K562 (cell line): Measurements from ENCODE around the gene USP17L21. TPM values are rescaled to one million over a fixed set of nuclear protein-coding genes. Genes with fewer than 3 reads are reported as not detected.
"Not testable (repeated sequence)": the region's sequence is repeated elsewhere in the genome, so short reads cannot be mapped to it uniquely, and the experiment has no call there.

Source experiments
- ATAC-seq: fragments of 200-7000 bp; cut with Tn5 transposase; 3 replicates; pipeline ENCODE4 v1.9.1; 2020; ENCODE audit warnings: moderate library complexity
- Bru-seq: library from RNA; stranded (reverse); fragments of 400-500 nt; gene quantifications from one replicate; lab custom pipeline; 2021; lab: Mats Ljungman, UMichigan
- BruChase-seq, 2 experiments: library from RNA; stranded (reverse); fragments of 400-500 nt; gene quantifications; one replicate each; lab custom pipeline; 2021; lab: Mats Ljungman, UMichigan
- BruUV-seq: library from RNA; stranded (reverse); fragments of 400-500 nt; replicated peaks from 2 replicates; lab custom pipeline; 2021; lab: Mats Ljungman, UMichigan
- CTCF ChIA-PET: fragments of 300-600 bp; formaldehyde crosslinking; extraction: SDS; loops from one replicate; lab custom pipeline; 2021; ENCODE audit warnings: low intra/inter-chr PET ratio; lab: Yijun Ruan, JAX
- POLR2A ChIA-PET: fragments of 300-600, 350-650 bp; sonication (Branson Sonifier 250); formaldehyde crosslinking; extraction: SDS; loops from one replicate; lab custom pipeline; 2021; ENCODE audit warnings: antibody characterized with exemption, inconsistent platforms; lab: Yijun Ruan, JAX
- DNase-seq, 4 experiments: peaks; one replicate each; pipeline versions ENCODE4 v3.0.0 to v3.0.0-alpha.2; 2011 to 2018; ENCODE audit warnings: low spot score in 3 of 4, mixed read lengths in 3 of 4; ENCODE audit errors: extremely low read depth in 1 of 4
- FAIRE-seq: peaks from 2 replicates; lab custom pipeline; 2011; peaks lifted over from hg19 to GRCh38; lab: Jason Lieb, UNC
- H2AFZ ChIP-seq: 2 replicates; pipeline ENCODE4 v1.6.0; 2011; ENCODE audit warnings: low read depth, low read length, control low read depth, inconsistent platforms
- H3K27ac ChIP-seq: fragments of 200-600 bp; 3 replicates; pipeline ENCODE4 v1.8.0; 2011; ENCODE audit warnings: low read depth, mild to moderate bottlenecking, control low read depth, inconsistent platforms, low read length, moderate library complexity, mixed read lengths; ENCODE audit errors: extremely low read depth
- H3K27me3 ChIP-seq, 2 experiments: fragments of 300-600 bp in 1 of 2; 2 replicates in 1 of 2; 3 replicates in 1 of 2; pipeline versions ENCODE4 v1.6.0 to v1.8.0; 2011; ENCODE audit warnings: inconsistent platforms in 2 of 2, low read length in 2 of 2, mild to moderate bottlenecking in 1 of 2, mixed read lengths in 1 of 2, moderate library complexity in 1 of 2; ENCODE audit not compliant: control insufficient read depth in 2 of 2, insufficient read depth in 2 of 2
- H3K36me3 ChIP-seq: fragments of 300-600 bp; 3 replicates; pipeline ENCODE4 v1.8.0; 2011; ENCODE audit warnings: mild to moderate bottlenecking, low read length, inconsistent platforms; ENCODE audit not compliant: control insufficient read depth, insufficient read depth
- H3K4me1 ChIP-seq, 2 experiments: fragments of 200-600 bp in 1 of 2; replicated peaks in 1 of 2; 2 replicates in 1 of 2; 3 replicates in 1 of 2; pipeline versions ENCODE4 v1.5.1 to v1.8.0; 2011; ENCODE audit warnings: inconsistent platforms in 2 of 2, low read length in 2 of 2, mild to moderate bottlenecking in 1 of 2, mixed read lengths in 1 of 2, moderate library complexity in 1 of 2; ENCODE audit not compliant: control insufficient read depth in 2 of 2, insufficient read depth in 2 of 2
- H3K4me2 ChIP-seq: 2 replicates; pipeline ENCODE4 v1.6.1; 2011; ENCODE audit warnings: low read length, control low read depth, inconsistent platforms, mixed read lengths; ENCODE audit not compliant: insufficient read depth
- H3K4me3 ChIP-seq: fragments of 200-600 bp; sonication (generic), shearing (Covaris generic); 2 replicates; pipeline ENCODE4 v1.5.1; 2016; ENCODE audit warnings: control low read depth, inconsistent platforms
- H3K79me2 ChIP-seq: fragments of 200-600 bp; 3 replicates; pipeline ENCODE4 v1.8.0; 2011; ENCODE audit warnings: low read length, inconsistent platforms; ENCODE audit not compliant: control insufficient read depth, insufficient read depth
- H3K9ac ChIP-seq, 2 experiments: 2 replicates each; pipeline versions ENCODE4 v1.6.0 to v1.6.1; 2011; ENCODE audit warnings: low read depth in 2 of 2, low read length in 2 of 2, control low read depth in 1 of 2, inconsistent platforms in 1 of 2, mild to moderate bottlenecking in 1 of 2, mixed read lengths in 1 of 2; ENCODE audit not compliant: insufficient read depth in 1 of 2
- H3K9me1 ChIP-seq: one replicate; pipeline ENCODE4 v1.6.0; 2011; ENCODE audit warnings: inconsistent platforms, mild to moderate bottlenecking, low read length, moderate library complexity; ENCODE audit not compliant: control insufficient read depth, insufficient read depth
- H3K9me3 ChIP-seq: replicated peaks from 2 replicates; pipeline ENCODE4 v1.5.1; 2011; ENCODE audit warnings: low read depth, low read length, inconsistent platforms; ENCODE audit not compliant: control insufficient read depth, insufficient read depth
- H4K20me1 ChIP-seq: replicated peaks from 2 replicates; pipeline ENCODE4 v1.6.1; 2011; ENCODE audit warnings: low read length, inconsistent platforms, mixed read lengths; ENCODE audit not compliant: control insufficient read depth, insufficient read depth
- WGBS: fragments of 100-300 bp; shearing (Covaris generic); methylation state at CpG from one replicate; pipeline ENCODE4 v1.1.6; 2016; ENCODE audit warnings: low coverage, mixed read lengths; ENCODE audit not compliant: insufficient coverage; ENCODE audit errors: missing lambda C conversion rate; 5-methylcytosine and 5-hydroxymethylcytosine counted together
- in situ Hi-C: fragments of 300-500 bp; cut with MboI; formaldehyde crosslinking; loops from 4 replicates; pipeline ENCODE4 v1.15.0; 2018; ENCODE audit warnings: inconsistent platforms, mixed read lengths
- intact Hi-C: fragments of 100-400 bp; cut with micrococcal nuclease; formaldehyde crosslinking; loops from 2 replicates; pipeline ENCODE4 v1.14.2; 2022
- long read RNA-seq, 3 experiments: library from polyadenylated mRNA in 2 of 3; library from RNA in 1 of 3; unstranded in 2 of 3; stranded (forward) in 1 of 3; transcript quantifications; one replicate each; pipeline ENCODE4 v2.0.0, GENCODE V29; 2019 to 2022
- polyA minus RNA-seq, 3 experiments: library from RNA; depleted of rRNA, polyadenylated mRNA; stranded (reverse); fragments of >200 nt; gene quantifications; 2 replicates each; pipeline ENCODE4 v1.2.3, GENCODE V29; 2011
- polyA plus RNA-seq, 8 experiments: library from polyadenylated mRNA; depleted of rRNA in 4 of 8; stranded (reverse) in 5 of 8; unstranded in 3 of 8; fragments of >200 nt; fragmentation: Nextera tagmentation in 2 of 8; fragmentation: Illumina TruSeq in 1 of 8; extraction: Ambion mirVana in 2 of 8; extraction: Trizol in 1 of 8; gene quantifications; 2 replicates each; pipeline versions ENCODE4 v1.2.1 to v1.2.3, GENCODE V29; 2011 to 2014; ENCODE audit warnings: inconsistent platforms in 1 of 8, missing spikeins in 1 of 8
- total RNA-seq, 7 experiments: library from RNA; depleted of rRNA in 6 of 7; stranded (reverse); fragments of >200 nt in 6 of 7; fragmentation: Illumina TruSeq in 2 of 7; extraction: Trizol in 2 of 7; gene quantifications; 2 replicates each; pipeline versions ENCODE4 v1.2.1 to v1.2.3, GENCODE V29; 2011 to 2021; ENCODE audit warnings: low replicate concordance in 1 of 7

The USP17L21 gene
- not detected in 2 replicates for total RNA-seq (2011; cell fraction: chromatin; rRNA removed; ENCODE audit: low replicate concordance)
- total RNA-seq (2011; cell fraction: nucleolus; rRNA removed): not detected in 2 replicates
- total RNA-seq (2011; cell fraction: nucleoplasm; rRNA removed): not detected in 2 replicates
- not detected in 2 replicates for total RNA-seq (2014; rRNA removed)
- total RNA-seq (2014; rRNA removed; fragmentation: Illumina TruSeq; extraction: Trizol): not detected in 2 replicates
- not detected in 2 replicates for total RNA-seq (2015; rRNA removed; fragmentation: Illumina TruSeq; extraction: Trizol)
- not detected in 2 replicates for total RNA-seq (2021)
- polyA plus RNA-seq (2011; rRNA removed): not detected in 2 replicates
- polyA plus RNA-seq (2011; cell fraction: cytosol; rRNA removed): not detected in 2 replicates
- polyA plus RNA-seq (2011; cell fraction: nucleus; rRNA removed): not detected in 2 replicates
- not detected in 2 replicates for polyA plus RNA-seq (2012)
- polyA plus RNA-seq (2014; fragmentation: Illumina TruSeq; extraction: Trizol): not detected in 2 replicates
- not detected for polyA plus RNA-seq (2014; fragmentation: Nextera tagmentation; extraction: Ambion mirVana)
- polyA plus RNA-seq (2014; rRNA removed): not detected in 2 replicates
- not detected in 2 replicates for polyA minus RNA-seq (2011; rRNA and poly(A)+ RNA removed)
- polyA minus RNA-seq (2011; cell fraction: cytosol; rRNA and poly(A)+ RNA removed): not detected in 2 replicates
- not detected in 2 replicates for polyA minus RNA-seq (2011; cell fraction: nucleus; rRNA and poly(A)+ RNA removed)
- not detected for Bru-seq, nascent RNA
- not detected for BruChase-seq, experiment 1, labeled RNA remaining after a 2-hour chase
- not detected for BruChase-seq, experiment 2, labeled RNA remaining after a 6-hour chase
- long read RNA-seq, experiment 1: 0 reads
- long read RNA-seq, experiment 2: 0 reads
- long read RNA-seq, experiment 3: 0 reads

- H2AFZ ChIP-seq: not testable (repeated sequence)
- in situ Hi-C loops: loop anchor here (25.0 kb wide), 1 partner anchor 275 kb away; no protein-coding TSS in a partner anchor
These were observed at the start of gene USP17L21 for GRCh38 chr4:9262572-9262971. Gene USP17L21, plus strand, starts transcription at chr4:9262872. Its CDS starts 0 bp downstream, at chr4:9262872.

GRCh38 chr4:9214701-9215100 is 48.0 kb upstream of the USP17L21 start:
- H3K9ac ChIP-seq, in situ Hi-C loops, H3K4me1 ChIP-seq, DNase-seq, H2AFZ ChIP-seq, H3K27ac ChIP-seq, H3K4me2 ChIP-seq, POLR2A ChIA-PET, H4K20me1 ChIP-seq, H3K27me3 ChIP-seq, H3K9me1 ChIP-seq, H3K36me3 ChIP-seq, CTCF ChIA-PET, FAIRE-seq, H3K79me2 ChIP-seq, ATAC-seq, H3K4me3 ChIP-seq, BruUV-seq, intact Hi-C loops, H3K9me3 ChIP-seq: not testable (repeated sequence)
- under 1% methylated on average over 8 of the region's 14 CpGs for WGBS

More at GRCh38 chr4:9262572-9262971, at the start of gene USP17L21:
- H3K9me1 ChIP-seq, H3K36me3 ChIP-seq, POLR2A ChIA-PET, H3K9ac ChIP-seq, H3K4me1 ChIP-seq, ATAC-seq, H3K27me3 ChIP-seq, H3K4me3 ChIP-seq, FAIRE-seq, BruUV-seq, H4K20me1 ChIP-seq, H3K79me2 ChIP-seq, H3K4me2 ChIP-seq, H3K9me3 ChIP-seq, DNase-seq, intact Hi-C loops, CTCF ChIA-PET, H3K27ac ChIP-seq: not testable (repeated sequence)
- no CpG with 5 or more reads among the region's 13 CpGs for WGBS

- H3K79me2 ChIP-seq, H3K27me3 ChIP-seq, H3K9ac ChIP-seq, H3K4me1 ChIP-seq, POLR2A ChIA-PET, H3K9me3 ChIP-seq, in situ Hi-C loops, H3K9me1 ChIP-seq, intact Hi-C loops, DNase-seq, ATAC-seq, H2AFZ ChIP-seq, CTCF ChIA-PET, BruUV-seq, H3K4me3 ChIP-seq, H4K20me1 ChIP-seq, H3K27ac ChIP-seq, FAIRE-seq, H3K36me3 ChIP-seq, H3K4me2 ChIP-seq: not testable (repeated sequence)
- WGBS: no CpG with 5 or more reads among the region's 14 CpGs
These were observed 47.6 kb upstream of the USP17L21 start, which contains the start of gene USP17L11 for GRCh38 chr4:9215105-9215504. Gene USP17L11, plus strand, starts transcription at chr4:9215405. Its CDS starts 0 bp downstream, at chr4:9215405.
